ENCODE measurements around the gene HARBI1. TPM values are rescaled to one million over a fixed set of nuclear protein-coding genes. Genes with fewer than 3 reads are reported as not detected.
A peak's percentile ranks its signal among the peaks of the same experiment; 100 is the strongest.

Gene HARBI1
- total and polyA plus RNA-seq, 3 experiments from 2014 or later: 4.6 to 12.9 (median 5.3) TPM

DNA sequence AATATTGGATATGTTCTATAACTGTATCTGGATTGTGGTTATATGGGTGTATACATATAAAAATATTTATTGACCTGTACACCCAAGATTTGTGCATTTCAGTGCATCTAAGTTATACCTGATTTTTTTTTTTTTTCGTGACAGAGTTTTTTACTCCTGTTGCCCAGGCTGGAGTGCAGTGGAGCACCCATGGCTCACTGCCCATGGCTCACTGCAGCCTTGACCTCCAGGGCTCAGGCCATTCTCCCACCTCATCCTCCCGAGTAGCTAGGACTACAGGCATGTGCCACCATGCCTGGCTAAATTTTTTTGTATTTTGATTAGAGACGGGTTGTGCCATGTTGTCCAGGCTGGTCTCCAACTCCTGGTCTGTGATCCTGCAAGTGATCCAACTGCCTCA lies 24.6 kb upstream of the HARBI1 start:
- Mint-ChIP-seq H3K4me1 (peaks cover 23 to 37% (median 25%) of the 10 kb centered on the region in 3 donors), H3K27ac (no peak overlapping the region), H3K36me3 (peaks cover 11 to 67% (median 25%) of the 10 kb centered on the region in 3 donors), H3K27me3 (no peaks in the 10 kb centered on the region), H3K9me3 (no peaks in the 10 kb centered on the region), H3K4me3 (no peak overlapping the region)
- peaks cover 30% of the 10 kb centered on the region for H3K36me3 ChIP-seq (ENCODE audit: insufficient read depth, low read length)
- H3K27me3 ChIP-seq (ENCODE audit: insufficient read depth, low read length, poor library complexity, severe bottlenecking): no peaks in the 10 kb centered on the region
- ChIA-PET CTCF (interaction anchor here (1.0 kb wide), 1 partner anchor 24 kb away, joined by 3 read pairs; no protein-coding TSS in a partner anchor), POLR2A (interaction anchor here (0.6 kb wide), 1 partner anchor 51 kb away, joined by 3 read pairs; no protein-coding TSS in a partner anchor)
- H3K9me3 ChIP-seq (ENCODE audit: low read length): no peaks in the 10 kb centered on the region
- DNase-seq: no peak
- H3K4me3 ChIP-seq (ENCODE audit: low read length): no peak overlapping the region
- no peaks in the 10 kb centered on the region for H3K4me1 ChIP-seq (ENCODE audit: insufficient read depth, low read length)
- no peak overlapping the region for H3K27ac ChIP-seq (ENCODE audit: low read depth, low read length)

DNA sequence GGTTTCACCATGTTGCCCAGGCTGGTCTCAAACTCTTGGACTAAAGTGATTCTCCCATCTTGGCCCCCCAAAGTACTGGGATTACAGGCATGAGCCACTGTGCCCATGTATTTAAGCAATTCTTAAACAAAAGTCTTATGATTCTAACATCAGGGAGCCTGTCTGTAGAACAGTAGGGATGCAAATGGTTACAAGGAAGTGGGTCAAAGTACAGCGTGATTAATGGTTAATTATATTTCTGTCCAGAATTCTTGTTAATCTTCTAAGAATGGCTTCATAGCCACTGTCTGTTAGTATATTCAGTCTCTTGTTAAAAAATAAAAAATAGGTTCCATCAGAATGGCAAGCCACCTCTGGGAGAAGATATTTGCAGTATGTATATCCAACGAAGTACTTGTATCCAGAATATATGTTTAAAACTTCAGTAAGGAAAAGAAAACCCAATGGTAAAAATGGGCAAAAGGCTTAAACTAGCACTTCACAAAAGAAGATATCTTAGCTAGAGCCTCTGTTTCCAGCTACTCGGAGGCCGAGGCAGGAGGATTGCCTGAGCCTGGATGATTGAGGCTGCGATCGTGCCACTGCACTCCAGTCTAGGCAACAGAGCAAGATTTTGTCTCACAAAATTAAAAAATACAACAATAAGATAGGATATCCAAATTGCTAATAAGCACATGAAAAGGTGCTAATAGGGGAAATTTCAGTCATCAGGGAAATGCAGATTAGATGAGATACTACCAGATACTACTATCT lies 23.2 kb upstream of the HARBI1 start:
- H3K36me3 ChIP-seq (ENCODE audit: insufficient read depth, low read length): peaks cover 29% of the 10 kb centered on the region
- Mint-ChIP-seq H3K4me3 (no peak overlapping the region), H3K27ac (peak overlapping the region in 6 of 8 donors; percentile 22 to 42 (median 32)), H3K4me1 (peaks cover 25 to 44% (median 29%) of the 10 kb centered on the region in 3 donors), H3K27me3 (no peaks in the 10 kb centered on the region), H3K9me3 (no peaks in the 10 kb centered on the region), H3K36me3 (peaks cover 11 to 63% (median 28%) of the 10 kb centered on the region in 3 donors)
- no peaks in the 10 kb centered on the region for H3K27me3 ChIP-seq (ENCODE audit: insufficient read depth, low read length, poor library complexity, severe bottlenecking)
- H3K9me3 ChIP-seq (ENCODE audit: low read length): no peaks in the 10 kb centered on the region
- H3K4me1 ChIP-seq (ENCODE audit: insufficient read depth, low read length): no peaks in the 10 kb centered on the region
- H3K4me3 ChIP-seq (ENCODE audit: low read length): no peak overlapping the region
- ChIA-PET CTCF (interaction anchor here (0.7 to 0.9 kb wide), 2 partner anchors 8 to 22 kb away, joined by 3 read pairs; partner anchors contain the start of gene ATG13), POLR2A (no interaction called here)
- no peak for DNase-seq
- no peak overlapping the region for H3K27ac ChIP-seq (ENCODE audit: low read depth, low read length)

DNA sequence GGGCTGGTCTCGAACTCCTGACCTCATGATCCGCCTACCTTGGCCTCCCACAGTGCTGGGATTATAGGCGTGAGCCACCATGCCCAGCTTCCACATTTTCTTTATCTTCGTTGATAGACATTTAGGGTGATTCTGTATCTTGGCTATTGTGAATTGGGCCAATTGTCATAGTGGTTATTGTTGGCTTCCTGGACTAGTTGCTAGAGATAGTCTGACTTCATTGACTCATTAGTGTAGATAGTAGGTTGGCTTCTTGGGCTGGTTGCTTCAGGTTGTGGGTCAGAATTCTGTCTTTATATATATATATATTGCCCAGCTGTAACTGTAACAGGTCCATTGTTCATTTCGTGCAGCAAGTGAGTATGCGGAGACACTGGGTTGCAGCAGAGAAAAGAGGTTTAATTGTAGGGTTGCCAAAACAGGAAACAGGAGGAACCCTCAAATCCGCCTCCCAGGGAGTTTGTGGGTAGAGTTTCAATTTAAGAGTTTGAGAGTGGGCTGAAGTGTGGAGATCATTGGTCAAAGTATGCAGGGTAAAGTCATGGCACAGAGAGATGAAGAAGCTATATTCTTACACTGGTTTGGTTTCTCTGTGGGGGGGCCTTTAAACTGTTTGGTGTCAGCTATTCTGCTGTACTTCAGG lies 22.3 kb upstream of the HARBI1 start:
- H3K4me1 ChIP-seq (ENCODE audit: insufficient read depth, low read length): no peaks in the 10 kb centered on the region
- no peak overlapping the region for H3K4me3 ChIP-seq (ENCODE audit: low read length)
- H3K36me3 ChIP-seq (ENCODE audit: insufficient read depth, low read length): peaks cover 20% of the 10 kb centered on the region
- Mint-ChIP-seq H3K27me3 (no peaks in the 10 kb centered on the region), H3K27ac (peak overlapping the region in 3 of 8 donors; percentile 43 to 59 (median 43)), H3K4me3 (peak overlapping the region in 1 of 7 donors; percentile 49), H3K9me3 (no peaks in the 10 kb centered on the region), H3K4me1 (peaks cover 21 to 44% (median 29%) of the 10 kb centered on the region in 3 donors), H3K36me3 (peaks cover 7 to 56% (median 25%) of the 10 kb centered on the region in 3 donors)
- no peak overlapping the region for H3K27ac ChIP-seq (ENCODE audit: low read depth, low read length)
- H3K27me3 ChIP-seq (ENCODE audit: insufficient read depth, low read length, poor library complexity, severe bottlenecking): no peaks in the 10 kb centered on the region
- POLR2A ChIA-PET: no interaction called here
- DNase-seq: no peak
- CTCF ChIA-PET: interaction anchor here (0.7 to 0.9 kb wide), 2 partner anchors 9 to 22 kb away, joined by 3 read pairs; partner anchors contain the start of gene ATG13
- no peaks in the 10 kb centered on the region for H3K9me3 ChIP-seq (ENCODE audit: low read length)

DNA sequence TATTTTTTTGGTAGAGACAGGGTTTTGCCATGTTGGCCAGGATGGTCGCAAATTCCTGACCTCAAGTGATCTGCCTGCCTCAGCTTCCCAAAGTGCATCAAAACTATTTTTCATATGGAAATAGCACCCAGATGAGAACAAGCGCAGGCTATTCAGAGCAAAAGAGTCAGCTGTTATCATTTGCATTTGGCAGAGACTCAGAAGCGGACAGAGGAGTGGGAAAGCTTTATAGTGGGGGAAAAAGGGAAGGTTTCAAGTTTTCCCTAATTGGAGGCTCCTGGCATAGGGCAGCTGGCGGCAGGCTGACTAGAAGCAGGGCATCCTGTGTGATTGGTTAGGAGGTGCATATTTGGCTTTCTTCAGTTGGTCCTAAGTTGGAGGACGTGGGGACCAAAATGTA lies 20.5 kb upstream of the HARBI1 start:
- Histone ChIP-seq H3K4me3 (ENCODE audit: low read length) (no peak overlapping the region), H3K27me3 (ENCODE audit: insufficient read depth, low read length, poor library complexity, severe bottlenecking) (no peaks in the 10 kb centered on the region), H3K36me3 (ENCODE audit: insufficient read depth, low read length) (peaks cover 18% of the 10 kb centered on the region), H3K4me1 (ENCODE audit: insufficient read depth, low read length) (no peaks in the 10 kb centered on the region), H3K27ac (ENCODE audit: low read depth, low read length) (no peak overlapping the region), H3K9me3 (ENCODE audit: low read length) (no peaks in the 10 kb centered on the region)
- Mint-ChIP-seq H3K36me3 (peaks cover 0 to 47% (median 14%) of the 10 kb centered on the region in 3 donors), H3K9me3 (no peaks in the 10 kb centered on the region), H3K27ac (no peak overlapping the region), H3K4me1 (peaks cover 14 to 38% (median 22%) of the 10 kb centered on the region in 3 donors), H3K27me3 (no peaks in the 10 kb centered on the region), H3K4me3 (no peak overlapping the region)
- ChIA-PET CTCF (interaction anchor here (1.5 kb wide), 1 partner anchor 19 kb away, joined by 3 read pairs; no protein-coding TSS in a partner anchor), POLR2A (no interaction called here)
- DNase-seq: no peak

DNA sequence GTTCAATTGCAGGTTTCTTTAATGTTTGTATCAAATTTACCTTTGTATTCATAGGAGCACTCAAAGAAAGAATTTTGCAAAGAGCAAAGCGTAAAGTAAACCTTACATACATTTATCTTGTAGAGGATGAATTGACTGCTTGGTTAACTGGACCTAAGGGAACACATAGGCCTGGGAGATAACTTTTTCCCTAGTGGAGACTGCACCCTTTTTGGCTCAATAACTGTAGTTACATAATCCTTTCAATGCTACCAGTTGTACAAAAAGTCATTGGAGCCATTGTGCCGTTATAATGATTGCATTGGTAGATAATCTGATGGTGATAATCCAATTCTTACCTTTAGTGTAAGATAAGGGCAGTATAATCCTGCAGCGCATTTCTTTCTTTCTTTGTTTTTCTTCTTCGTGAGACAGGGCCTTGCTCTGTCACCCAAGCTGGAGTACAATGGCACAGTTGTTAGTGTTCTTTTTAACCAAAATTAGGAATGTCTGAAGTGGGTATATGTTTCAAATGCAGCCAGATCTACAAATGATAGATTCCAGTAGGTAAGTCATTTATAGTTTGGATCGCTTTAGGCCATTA lies 18.6 kb upstream of the HARBI1 start:
- POLR2A ChIA-PET: no interaction called here
- Mint-ChIP-seq H3K9me3 (no peaks in the 10 kb centered on the region), H3K27ac (no peak overlapping the region), H3K27me3 (no peaks in the 10 kb centered on the region), H3K4me1 (peaks cover 24 to 49% (median 38%) of the 10 kb centered on the region in 3 donors), H3K4me3 (no peak overlapping the region), H3K36me3 (peaks cover 0 to 56% (median 12%) of the 10 kb centered on the region in 3 donors)
- Histone ChIP-seq H3K4me1 (ENCODE audit: insufficient read depth, low read length) (no peaks in the 10 kb centered on the region), H3K36me3 (ENCODE audit: insufficient read depth, low read length) (peaks cover 31% of the 10 kb centered on the region), H3K4me3 (ENCODE audit: low read length) (no peak overlapping the region), H3K27me3 (ENCODE audit: insufficient read depth, low read length, poor library complexity, severe bottlenecking) (no peaks in the 10 kb centered on the region), H3K9me3 (ENCODE audit: low read length) (no peaks in the 10 kb centered on the region), H3K27ac (ENCODE audit: low read depth, low read length) (no peak overlapping the region)
- CTCF ChIA-PET: no interaction called here
- DNase-seq: no peak

DNA sequence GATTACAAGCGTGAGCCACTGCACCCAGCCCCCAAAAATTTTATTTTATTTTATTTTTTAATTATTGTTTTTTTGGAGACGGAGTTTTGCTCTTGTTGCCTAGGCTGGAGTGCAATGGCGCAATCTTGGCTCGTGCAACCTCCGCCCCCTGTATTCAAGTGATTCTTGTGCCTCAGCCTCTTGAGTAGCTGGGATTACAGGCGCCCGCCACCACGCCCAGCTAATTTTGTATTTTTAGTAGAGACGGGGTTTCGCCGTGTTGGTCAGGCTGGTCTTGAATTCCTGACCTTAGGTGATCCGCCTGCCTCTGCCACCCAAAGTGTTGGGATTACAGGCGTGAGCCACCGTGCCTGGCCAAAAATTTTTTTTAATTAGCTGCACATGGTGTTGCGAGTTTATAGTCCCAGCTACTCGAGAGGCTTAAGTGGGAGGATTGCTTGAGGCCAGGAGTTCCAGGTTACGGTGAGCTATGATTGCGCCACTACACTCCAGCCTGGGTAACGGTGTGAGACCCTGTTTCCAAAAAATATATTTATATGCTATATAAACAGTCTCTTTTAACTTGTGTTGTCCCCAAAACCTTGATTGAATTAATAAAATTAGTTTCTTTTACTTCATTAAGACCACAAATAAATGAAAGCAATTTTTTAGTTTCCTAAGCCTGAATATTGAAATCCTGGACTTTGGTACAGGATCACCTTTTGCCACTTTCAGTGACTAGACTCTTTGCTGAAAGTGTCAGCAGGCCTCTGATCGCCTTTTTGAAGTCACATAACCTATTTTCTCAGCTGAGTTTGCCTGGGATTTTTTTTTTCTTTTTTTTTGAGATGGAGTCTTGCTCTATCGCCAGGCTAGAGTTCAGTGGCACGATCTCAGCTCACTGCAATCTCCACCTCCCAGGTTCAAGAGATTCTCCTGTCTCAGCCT lies 16.5 kb upstream of the HARBI1 start:
- no peak overlapping the region for H3K4me3 Mint-ChIP-seq
- CTCF ChIA-PET: no interaction called here

DNA sequence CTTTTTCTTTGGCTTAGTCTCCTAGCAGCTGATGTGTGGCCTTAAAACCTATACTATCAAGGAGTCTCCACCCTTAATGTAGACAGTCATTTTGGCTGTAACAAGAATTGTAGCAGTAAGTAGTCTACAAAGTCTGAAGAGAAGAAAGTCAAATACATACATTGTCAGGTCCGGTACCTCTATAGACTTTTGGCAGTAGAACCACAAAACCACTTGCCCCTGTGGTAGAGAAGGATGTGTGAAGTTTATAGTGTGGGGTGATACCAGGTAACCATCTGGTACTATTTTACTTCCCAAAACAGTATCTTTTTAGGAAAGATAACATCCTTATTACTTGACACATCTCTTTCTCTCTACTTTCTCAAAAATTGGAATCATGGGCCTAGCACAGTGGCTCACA lies 15.5 kb upstream of the HARBI1 start:
- POLR2A ChIA-PET: no interaction called here
- Mint-ChIP-seq H3K4me3 (no peak overlapping the region), H3K4me1 (peaks cover 20 to 42% (median 33%) of the 10 kb centered on the region in 3 donors), H3K9me3 (no peaks in the 10 kb centered on the region), H3K27me3 (no peaks in the 10 kb centered on the region), H3K27ac (peak overlapping the region in 5 of 8 donors; percentile 22 to 80 (median 66)), H3K36me3 (peaks cover 0 to 52% (median 6%) of the 10 kb centered on the region in 3 donors)
- H3K4me1 ChIP-seq (ENCODE audit: insufficient read depth, low read length): no peaks in the 10 kb centered on the region
- no peak for DNase-seq
- CTCF ChIA-PET: no interaction called here
- H3K4me3 ChIP-seq (ENCODE audit: low read length): no peak overlapping the region
- H3K9me3 ChIP-seq (ENCODE audit: low read length): no peaks in the 10 kb centered on the region
- no peak overlapping the region for H3K27ac ChIP-seq (ENCODE audit: low read depth, low read length)
- H3K36me3 ChIP-seq (ENCODE audit: insufficient read depth, low read length): peaks cover 35% of the 10 kb centered on the region
- H3K27me3 ChIP-seq (ENCODE audit: insufficient read depth, low read length, poor library complexity, severe bottlenecking): no peaks in the 10 kb centered on the region

More for the DNA sequence above, 16.5 kb upstream of the HARBI1 start:
- no peaks in the 10 kb centered on the region for H3K9me3 Mint-ChIP-seq
- Histone ChIP-seq H3K4me3 (ENCODE audit: low read length) (no peak overlapping the region), H3K4me1 (ENCODE audit: insufficient read depth, low read length) (no peaks in the 10 kb centered on the region), H3K9me3 (ENCODE audit: low read length) (no peaks in the 10 kb centered on the region), H3K27me3 (ENCODE audit: insufficient read depth, low read length, poor library complexity, severe bottlenecking) (no peaks in the 10 kb centered on the region), H3K36me3 (ENCODE audit: insufficient read depth, low read length) (peaks cover 37% of the 10 kb centered on the region), H3K27ac (ENCODE audit: low read depth, low read length) (no peak overlapping the region)
- DNase-seq: no peak
- H3K36me3 Mint-ChIP-seq: peaks cover 0 to 58% (median 8%) of the 10 kb centered on the region in 3 donors
- peaks cover 23 to 45% (median 35%) of the 10 kb centered on the region in 3 donors for H3K4me1 Mint-ChIP-seq
- no peak overlapping the region for H3K27ac Mint-ChIP-seq
- POLR2A ChIA-PET: no interaction called here
- no peaks in the 10 kb centered on the region for H3K27me3 Mint-ChIP-seq
